Measurements from ENCODE around the gene TYW1B.
"Not testable (repeated sequence)": the region's sequence is repeated elsewhere in the genome, so short reads cannot be mapped to it uniquely, and the experiment has no call there.

The TYW1B gene

DNA sequence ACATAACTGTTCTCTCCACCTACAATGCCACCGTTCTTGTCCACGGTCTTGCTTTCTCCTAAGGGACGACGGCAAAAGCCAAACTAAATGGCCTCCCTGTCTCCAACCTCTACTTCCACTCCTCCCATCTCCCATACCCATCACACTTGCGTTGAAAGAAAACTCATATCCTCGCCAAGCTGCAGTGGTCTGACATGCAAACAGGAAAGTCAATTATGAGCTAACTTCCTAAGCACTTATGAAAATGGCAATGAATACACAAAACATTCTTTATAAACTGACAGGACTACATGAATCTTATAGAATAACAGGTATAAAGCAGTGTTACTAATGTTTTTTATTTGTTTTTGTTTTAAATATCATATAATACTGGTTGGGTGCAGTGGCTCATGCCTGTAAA lies 46.4 kb downstream of the TYW1B start:
- TF ChIP-seq, protein P1, sequence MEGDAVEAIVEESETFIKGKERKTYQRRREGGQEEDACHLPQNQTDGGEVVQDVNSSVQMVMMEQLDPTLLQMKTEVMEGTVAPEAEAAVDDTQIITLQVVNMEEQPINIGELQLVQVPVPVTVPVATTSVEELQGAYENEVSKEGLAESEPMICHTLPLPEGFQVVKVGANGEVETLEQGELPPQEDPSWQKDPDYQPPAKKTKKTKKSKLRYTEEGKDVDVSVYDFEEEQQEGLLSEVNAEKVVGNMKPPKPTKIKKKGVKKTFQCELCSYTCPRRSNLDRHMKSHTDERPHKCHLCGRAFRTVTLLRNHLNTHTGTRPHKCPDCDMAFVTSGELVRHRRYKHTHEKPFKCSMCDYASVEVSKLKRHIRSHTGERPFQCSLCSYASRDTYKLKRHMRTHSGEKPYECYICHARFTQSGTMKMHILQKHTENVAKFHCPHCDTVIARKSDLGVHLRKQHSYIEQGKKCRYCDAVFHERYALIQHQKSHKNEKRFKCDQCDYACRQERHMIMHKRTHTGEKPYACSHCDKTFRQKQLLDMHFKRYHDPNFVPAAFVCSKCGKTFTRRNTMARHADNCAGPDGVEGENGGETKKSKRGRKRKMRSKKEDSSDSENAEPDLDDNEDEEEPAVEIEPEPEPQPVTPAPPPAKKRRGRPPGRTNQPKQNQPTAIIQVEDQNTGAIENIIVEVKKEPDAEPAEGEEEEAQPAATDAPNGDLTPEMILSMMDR (conservative IDR thresholded peaks at IDR 0.05; ENCODE audit: low read depth, low read length), result no peak
- DNase-seq (ENCODE audit: low read depth), result no peak

DNA sequence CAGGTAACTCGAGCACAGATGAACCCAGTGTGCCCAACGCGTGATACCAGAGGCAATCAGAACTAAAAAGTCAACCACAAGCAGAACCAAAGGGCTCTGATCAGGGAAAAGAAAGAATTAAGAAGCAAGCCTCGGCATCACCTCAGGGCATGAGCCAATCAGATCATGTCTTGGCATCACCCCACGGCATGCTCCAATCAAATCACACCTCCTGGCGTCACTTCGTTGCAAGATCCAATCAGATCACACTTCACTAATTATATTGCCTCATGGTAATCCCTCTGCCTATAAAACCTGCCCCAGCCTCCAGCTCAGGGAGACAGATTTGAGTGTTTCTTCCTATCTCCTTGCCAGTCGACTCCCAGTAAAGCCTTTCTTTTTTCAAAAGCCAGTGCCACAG lies 46.8 kb downstream of the TYW1B start:
- DNase-seq (ENCODE audit: low read depth), result no peak
- TF ChIP-seq, protein P1 (conservative IDR thresholded peaks at IDR 0.05; ENCODE audit: low read depth, low read length), result no peak

More for the DNA sequence above, 46.4 kb downstream of the TYW1B start:
- no peak overlapping the region for H3K4me3 ChIP-seq (ENCODE audit: low read depth, low read length)

DNA sequence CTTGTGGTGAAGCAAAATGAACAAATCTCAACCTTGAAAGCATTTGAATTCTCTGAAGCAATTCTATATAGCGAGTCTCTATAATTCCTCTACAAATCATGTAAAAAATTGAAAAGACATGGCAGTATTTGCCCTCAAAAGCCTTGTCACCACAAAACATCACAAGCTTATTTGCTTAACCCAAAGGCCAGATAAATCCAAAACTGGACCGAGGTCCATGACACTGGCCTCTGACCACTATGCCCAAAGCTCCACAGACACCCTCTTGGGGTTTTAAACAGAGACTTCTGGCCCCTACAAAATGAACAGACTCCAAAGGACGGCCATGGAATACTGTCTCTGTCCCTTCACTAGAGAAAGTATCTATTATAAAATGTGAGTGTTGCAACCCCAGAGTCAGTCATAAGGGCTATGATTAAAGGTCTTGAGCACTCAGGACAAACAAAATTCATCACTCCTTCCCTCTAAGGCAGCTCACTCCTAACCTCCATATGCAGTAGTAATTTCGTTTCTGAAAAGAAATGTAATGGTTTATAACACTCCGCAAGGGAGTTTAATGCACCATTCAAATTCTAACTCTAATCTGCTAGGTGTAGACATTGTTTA lies 47.6 kb downstream of the TYW1B start:
- DNase-seq (ENCODE audit: low read depth); H3K4me3 ChIP-seq (ENCODE audit: low read depth, low read length): not testable (repeated sequence)

More for the DNA sequence above, 46.8 kb downstream of the TYW1B start:
- H3K4me3 ChIP-seq (ENCODE audit: low read depth, low read length), result no peak overlapping the region

DNA sequence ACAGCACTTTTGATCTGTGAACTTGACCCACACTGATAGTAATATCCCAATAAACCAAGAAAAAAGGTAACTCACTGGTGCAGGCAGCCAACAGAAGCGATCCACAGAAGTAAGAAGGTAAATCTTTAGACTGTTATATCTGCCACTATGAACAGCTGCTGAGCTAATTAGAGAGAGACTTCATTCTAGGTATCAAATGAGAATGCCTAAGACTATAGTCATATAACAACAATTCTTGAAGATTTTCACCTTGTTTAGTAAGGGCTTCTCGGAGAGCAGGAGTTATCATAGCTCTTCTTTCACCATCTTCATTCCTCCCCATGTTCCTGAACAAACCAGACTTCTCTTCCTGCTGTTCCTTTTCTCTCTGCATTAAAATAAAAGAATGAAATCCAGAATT lies 50.8 kb downstream of the TYW1B start:
- H3K4me3 ChIP-seq (ENCODE audit: low read depth, low read length); DNase-seq (ENCODE audit: low read depth): not testable (repeated sequence)

DNA sequence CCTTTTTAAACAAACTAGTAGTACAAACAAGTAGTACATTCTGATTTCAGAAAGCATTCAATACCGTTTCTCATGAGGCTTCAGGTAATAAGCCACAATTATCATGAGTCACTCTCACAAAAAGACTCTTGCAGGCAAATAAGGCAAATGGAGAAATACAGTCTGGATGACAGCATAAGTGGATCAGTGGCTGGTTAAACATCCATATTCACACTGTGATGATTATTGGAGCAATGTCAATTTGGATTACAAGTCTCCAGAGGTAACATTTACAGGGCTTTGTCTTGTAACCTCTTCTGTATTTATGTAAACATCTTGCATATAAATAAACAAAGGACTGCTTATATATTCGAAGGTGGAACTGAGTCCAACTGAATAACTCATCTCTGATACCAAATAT lies 55.4 kb downstream of the TYW1B start:
- H3K4me3 ChIP-seq (ENCODE audit: low read depth, low read length); DNase-seq (ENCODE audit: low read depth): not testable (repeated sequence)

DNA sequence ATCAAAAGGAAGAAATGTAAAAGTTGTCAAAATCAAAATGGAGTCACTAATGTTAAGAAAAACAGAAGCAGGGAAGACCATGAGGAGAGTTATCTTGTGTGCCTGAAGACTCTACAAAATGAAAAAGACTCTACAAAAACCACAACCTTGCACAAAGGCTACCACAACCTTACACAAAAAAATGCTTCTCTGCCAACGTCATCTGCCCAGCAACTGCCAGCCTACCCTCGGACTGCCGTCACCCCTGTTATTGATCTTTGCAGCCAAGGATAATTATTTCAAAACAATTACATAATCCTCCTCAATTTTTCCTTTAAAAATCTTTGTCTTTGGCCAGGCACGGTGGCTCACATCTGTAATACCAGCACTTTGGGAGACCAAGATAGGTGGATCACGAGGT lies 61.0 kb downstream of the TYW1B start:
- not testable (repeated sequence) for DNase-seq (ENCODE audit: low read depth)

DNA sequence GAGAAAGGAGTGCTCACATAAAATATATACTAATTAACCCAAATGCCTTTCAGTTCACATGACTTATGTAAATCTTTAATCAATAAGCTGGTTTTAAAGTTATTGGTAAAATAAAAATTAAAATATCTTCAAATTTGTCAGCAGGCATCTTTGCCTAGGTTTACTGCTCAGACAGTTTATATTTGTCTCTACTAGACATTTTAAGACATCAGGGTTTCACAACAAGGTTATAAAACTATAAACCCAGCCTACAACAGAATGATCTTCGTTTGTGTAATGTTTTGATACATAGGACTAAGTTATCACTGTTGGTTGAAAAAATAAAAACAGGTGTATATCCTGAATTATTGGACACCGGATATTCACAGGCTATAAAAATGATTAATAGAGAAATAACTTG lies 67.4 kb downstream of the TYW1B start:
- no peak overlapping the region for H3K4me3 ChIP-seq (ENCODE audit: low read depth, low read length)
- no peak for DNase-seq (ENCODE audit: low read depth)
- TF ChIP-seq, protein P1 (conservative IDR thresholded peaks at IDR 0.05; ENCODE audit: low read depth, low read length), result no peak

More for the DNA sequence above, 61.0 kb downstream of the TYW1B start:
- H3K4me3 ChIP-seq (ENCODE audit: low read depth, low read length), result not testable (repeated sequence)

DNA sequence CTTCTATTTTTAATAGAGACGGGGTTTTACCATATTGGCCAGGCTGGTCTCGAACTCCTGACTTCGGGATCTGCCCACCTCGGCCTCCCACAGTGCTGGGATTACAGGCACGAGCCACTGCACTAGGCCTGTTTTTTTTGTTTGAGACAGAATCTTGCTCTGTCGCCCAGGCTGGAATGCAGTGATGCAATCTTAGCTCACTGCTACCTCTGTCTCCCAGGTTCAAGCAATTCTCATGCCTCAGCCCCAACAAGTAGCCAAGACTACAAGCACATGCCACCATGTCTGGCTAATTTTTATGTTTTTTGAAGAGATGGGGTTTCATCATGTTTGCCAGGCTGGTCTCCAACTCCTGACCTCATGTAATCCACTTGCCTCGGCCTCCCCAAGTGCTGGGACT lies 73.7 kb downstream of the TYW1B start:
- TF ChIP-seq, protein P1 (conservative IDR thresholded peaks at IDR 0.05; ENCODE audit: low read depth, low read length), result no peak
- peak; percentile 62 for DNase-seq (ENCODE audit: low read depth)
- no peak overlapping the region for H3K4me3 ChIP-seq (ENCODE audit: low read depth, low read length)

DNA sequence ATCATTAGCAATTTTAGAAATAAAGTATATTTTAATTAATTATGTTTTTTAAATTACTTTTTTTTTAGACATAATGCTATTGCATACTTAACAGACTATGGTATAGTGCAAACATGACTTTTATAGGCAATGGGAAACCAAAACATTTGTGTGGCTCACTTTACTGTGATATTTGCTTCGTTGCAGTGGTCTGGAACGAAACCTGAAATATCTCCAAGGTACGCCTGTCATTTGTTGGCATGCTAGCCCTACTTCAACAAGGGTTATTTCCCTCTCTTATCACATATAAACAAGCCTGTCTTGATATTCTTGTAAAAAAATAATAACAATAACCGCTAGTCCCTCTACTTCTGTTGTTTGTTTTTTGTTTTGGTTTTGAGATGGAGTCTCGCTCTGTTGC lies 74.2 kb downstream of the TYW1B start:
- TF ChIP-seq, protein P1 (conservative IDR thresholded peaks at IDR 0.05; ENCODE audit: low read depth, low read length), result no peak
- no peak overlapping the region for H3K4me3 ChIP-seq (ENCODE audit: low read depth, low read length)
- DNase-seq (ENCODE audit: low read depth), result no peak

DNA sequence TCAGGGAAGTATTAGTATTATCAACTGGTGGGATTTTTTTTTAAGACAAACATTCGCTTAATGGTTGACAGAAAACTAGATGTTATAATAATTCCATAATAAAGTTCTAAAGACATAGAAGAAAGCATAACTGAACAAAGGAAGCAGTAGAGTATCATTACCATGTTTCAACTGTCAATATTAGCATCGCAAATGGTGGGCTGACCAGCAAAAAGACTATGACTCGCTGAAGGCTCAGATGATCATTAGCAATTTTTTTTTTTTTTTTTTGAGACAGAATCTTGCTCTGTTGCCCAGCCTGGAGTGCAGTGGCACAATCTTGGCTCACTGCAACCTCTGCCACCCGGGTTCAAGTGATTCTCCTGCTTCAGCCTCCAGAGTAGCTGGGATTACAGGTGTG lies 74.8 kb downstream of the TYW1B start:
- not testable (repeated sequence) for H3K4me3 ChIP-seq (ENCODE audit: low read depth, low read length)

More for the DNA sequence above, 74.8 kb downstream of the TYW1B start:
- DNase-seq (ENCODE audit: low read depth), result not testable (repeated sequence)

Data from choroid plexus epithelial cell (primary cell).